Renal cortex interstitium (tissue), 11 donors: Measurements from ENCODE around the gene TINCR. TPM values are rescaled to one million over a fixed set of nuclear protein-coding genes. Genes with fewer than 3 reads are reported as not detected.

Experiments used
- DNase-seq, 11 donors: peaks; one replicate each; pipeline ENCODE4 v3.0.0-alpha.2; 2013; ENCODE audit warnings: low read depth in 9 of 11, low spot score in 4 of 11; ENCODE audit errors: extremely low read depth in 1 of 11
- polyA plus RNA-seq, 3 donors: library from polyadenylated mRNA; unstranded; fragments of 120-200 nt; gene quantifications; one replicate each; pipeline ENCODE4 v1.2.1, GENCODE V29; 2013; ENCODE audit not compliant: insufficient read length in 3 of 3

Gene TINCR
- polyA plus RNA-seq, 3 donors = 0.49 to 1.0 (median 0.65) TPM

DNA sequence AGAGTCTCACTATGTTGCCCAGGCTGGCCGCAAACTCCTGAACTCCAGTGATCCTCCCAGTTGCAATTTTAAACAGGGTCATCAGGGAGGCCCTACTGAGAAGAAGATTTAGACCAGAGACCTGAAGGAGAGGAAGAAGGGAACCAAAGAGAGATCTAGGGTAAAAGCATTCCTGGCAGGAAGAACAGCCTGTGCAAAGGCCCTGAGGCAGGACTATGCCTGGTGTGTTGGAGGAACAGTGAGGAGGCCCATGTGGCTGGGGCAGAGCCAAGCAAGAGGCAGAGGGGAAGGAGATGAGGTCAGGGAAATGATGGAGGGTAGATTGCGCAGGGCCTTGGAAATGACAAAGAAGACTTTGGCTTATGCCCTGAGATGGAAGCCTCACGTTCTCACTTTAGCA lies 34.5 kb downstream of the TINCR start:
- no peak for DNase-seq

DNA sequence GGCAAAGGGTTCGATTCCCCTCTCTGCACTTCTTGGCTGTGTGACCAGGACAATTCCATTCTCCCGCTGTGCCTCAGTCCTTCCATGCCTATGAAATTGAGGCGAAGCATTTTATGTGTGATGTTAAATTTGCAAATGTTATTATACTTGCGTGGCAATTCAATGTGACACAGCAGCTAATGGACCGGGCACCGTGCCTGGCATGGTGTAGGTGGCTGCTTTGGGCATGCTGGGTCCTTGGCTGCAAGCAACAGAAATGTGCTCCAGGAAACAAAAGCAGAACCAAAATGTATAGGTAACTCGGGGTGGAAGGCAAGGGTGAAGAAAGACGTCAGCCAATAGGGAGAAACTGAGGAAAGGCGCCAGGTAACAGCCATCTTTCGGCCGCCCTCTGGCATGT lies 37.1 kb downstream of the TINCR start:
- no peak for DNase-seq

DNA sequence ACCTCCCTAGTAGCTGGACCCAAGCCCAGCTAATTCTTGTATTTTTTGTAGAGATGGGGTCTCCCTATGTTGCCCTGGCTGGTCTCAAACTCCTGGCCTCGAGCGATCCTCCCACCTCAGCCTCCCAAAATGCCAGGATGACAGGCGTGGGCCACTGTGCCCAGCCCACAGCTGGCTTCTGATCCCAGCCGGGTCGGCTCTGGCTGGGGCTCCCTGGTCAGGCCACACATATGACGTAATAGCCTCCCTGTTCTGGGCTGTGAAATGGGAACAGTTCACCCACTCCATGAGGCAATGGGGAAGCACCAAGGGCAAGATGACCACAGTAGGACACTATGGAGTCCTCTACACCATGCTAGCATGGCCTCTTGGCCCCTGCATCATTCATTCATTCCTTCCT lies 41.1 kb downstream of the TINCR start:
- DNase-seq = no peak

DNA sequence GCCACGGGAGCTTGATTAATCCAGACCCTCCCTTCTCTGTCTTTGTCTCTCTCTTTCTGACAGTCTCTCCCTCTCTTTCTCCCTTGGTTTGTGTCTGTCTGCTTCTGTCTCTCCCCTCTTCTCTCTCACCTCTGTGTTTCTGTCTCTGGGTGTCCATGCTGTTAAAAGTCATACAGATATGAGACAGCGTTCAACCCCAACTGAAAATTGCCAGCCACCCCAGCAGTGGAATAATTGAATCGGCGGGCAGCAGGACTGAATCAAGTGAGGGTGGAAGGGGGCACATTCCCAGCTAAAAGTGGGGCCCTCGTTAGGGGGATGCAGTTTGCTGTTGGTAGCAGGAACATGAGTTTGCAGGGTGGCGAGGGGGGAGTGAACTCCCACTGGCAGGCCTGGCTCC lies 43.7 kb downstream of the TINCR start:
- no peak for DNase-seq

DNA sequence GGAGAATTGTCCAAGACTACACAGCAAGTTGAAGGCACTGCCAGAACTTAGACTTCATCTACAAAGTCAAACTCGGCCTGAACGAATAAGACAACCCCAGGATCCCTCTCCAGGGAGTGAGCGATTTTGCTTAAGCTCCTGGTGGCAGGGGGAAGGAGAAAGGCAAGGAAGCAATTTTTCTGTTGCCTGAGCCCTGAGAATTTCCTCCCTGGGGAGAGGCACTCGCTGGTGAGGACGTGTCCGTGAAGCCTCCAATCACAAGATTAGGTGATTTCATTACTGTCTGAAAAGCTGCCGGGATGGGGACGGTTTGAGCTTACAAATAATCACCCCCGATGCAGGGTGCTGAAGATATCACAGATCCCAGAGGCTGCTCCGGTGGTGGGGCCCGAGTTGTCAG lies 45.6 kb downstream of the TINCR start:
- no peak for DNase-seq

DNA sequence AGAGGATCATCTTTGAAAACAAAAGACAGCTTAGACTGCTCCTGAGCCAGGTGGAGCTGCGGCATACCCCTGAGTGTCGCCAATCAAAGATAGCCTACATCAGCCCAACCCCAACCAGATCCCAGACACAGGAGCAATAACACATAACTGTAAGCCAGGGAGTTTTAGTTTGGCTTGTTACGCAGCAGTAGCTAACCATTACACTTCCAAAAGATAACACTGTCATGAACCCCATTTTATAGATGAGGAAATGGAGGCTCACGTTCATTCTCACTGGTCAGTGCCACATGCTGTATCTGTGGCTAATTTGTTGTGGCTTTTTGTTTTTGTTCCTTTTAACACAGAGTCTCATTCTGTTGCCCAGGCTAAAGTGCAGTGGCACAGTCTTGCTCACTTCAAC lies 47.3 kb downstream of the TINCR start:
- no peak for DNase-seq

DNA sequence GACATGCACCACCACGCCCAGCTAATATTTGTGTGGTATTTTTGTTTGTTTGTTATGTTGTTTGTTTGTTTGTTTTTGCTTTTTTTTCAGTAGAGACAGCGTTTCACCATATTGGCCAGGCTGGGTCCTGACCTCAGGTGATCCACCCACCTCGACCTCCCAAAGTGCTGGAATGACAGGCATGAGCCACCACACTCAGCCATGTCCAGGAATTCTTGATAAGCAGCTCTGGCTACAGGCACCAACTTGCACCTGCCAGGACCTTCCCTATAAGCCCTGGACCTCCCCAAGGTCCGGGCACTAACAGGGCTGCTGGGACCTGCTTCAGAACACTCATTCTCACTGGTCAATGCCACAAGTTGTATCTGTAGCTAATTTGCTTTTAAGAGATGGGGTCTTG lies 48.7 kb downstream of the TINCR start:
- no peak for DNase-seq

DNA sequence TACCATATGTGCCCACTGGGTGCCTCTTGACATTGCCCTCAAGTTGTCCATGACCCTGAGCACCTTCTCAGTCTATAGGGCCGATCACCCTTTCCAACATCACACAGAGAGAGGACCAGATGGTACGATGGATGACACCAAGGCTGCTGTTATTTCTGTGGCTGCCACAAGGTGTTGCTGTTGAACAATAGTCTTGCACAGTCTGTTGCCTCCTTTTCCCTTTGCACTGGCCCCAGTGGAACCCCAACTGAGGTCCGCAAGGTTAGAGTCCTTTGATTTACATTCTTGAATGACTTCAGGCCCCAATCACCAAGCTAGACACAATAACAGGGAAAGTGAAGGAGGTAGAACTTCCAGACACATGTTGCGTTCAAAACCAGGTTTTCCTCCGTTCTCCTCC lies 52.0 kb downstream of the TINCR start:
- no peak for DNase-seq

DNA sequence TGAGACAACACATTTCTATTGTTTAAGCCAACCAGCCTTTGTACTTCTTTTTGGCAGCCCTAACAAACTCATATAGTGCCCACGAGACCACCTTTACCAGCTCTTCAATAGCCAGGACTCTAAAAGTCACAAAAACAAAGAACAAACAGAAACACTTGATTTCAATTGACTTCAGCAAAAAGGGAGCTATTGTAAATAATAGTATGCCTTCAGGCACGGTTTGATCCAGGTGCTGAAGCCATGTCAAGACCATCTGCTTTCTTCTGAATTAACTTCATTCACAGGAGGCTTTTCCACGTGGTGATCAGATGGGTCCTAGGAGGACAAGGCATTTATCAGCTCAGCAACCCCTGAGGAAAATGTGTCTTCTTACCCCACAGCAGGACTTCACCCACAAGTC lies 53.8 kb downstream of the TINCR start:
- DNase-seq = no peak

DNA sequence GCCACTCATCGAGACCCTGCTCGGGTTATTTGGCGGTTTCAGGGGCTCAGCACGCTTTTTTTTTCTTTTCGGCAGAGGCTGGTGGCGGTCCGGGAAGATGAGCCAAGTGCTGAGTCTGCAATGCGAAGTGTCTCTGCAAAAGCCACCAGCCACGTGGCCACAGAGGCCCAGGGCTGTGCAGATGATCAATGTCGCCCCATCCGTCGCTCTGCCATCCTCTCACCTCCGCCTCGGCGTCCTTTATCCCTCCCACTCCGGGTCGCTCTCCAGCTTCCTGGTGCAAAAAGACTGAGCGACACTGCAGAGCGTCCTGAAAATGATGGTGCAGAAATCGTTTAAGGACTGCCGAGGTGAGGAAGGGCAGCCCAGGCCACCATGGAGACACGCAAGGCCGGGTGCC lies 55.0 kb downstream of the TINCR start:
- no peak for DNase-seq

Other genes starting within 250 kb of the TINCR start
- 10 to 100 TPM; 54.2 to 79.6 (median 77.7) TPM for gene PTPRS, start 227.1 kb downstream of the TINCR start, polyA plus RNA-seq
- not detected for gene ZNRF4, start 112.5 kb downstream of the TINCR start, polyA plus RNA-seq
- 100 to 1,000 TPM in 1 of 3 donors, 10 to 100 TPM in 2; 77.7 to 108 (median 84.4) TPM for gene SAFB2, start 54.8 kb upstream of the TINCR start, polyA plus RNA-seq
- gene SAFB, start 55.1 kb upstream of the TINCR start, polyA plus RNA-seq = 100 to 1,000 TPM; 152 to 176 (median 154) TPM
- gene MICOS13, start 112.6 kb upstream of the TINCR start, polyA plus RNA-seq = 10 to 100 TPM; 26.1 to 53.3 (median 45.5) TPM
- gene HSD11B1L, start 113.1 kb upstream of the TINCR start, polyA plus RNA-seq = 10 to 100 TPM in 2 of 3 donors, 1 to 10 TPM in 1; 8.2 to 14.0 (median 12.0) TPM
- 1,000 to 10,000 TPM in 1 of 3 donors, 100 to 1,000 TPM in 2; 596 to 1,019 (median 781) TPM for gene RPL36, start 122.3 kb upstream of the TINCR start, polyA plus RNA-seq
- 10 to 100 TPM; 44.3 to 75.0 (median 68.9) TPM for gene LONP1, start 152.2 kb upstream of the TINCR start, polyA plus RNA-seq
- gene CATSPERD, start 152.7 kb upstream of the TINCR start, polyA plus RNA-seq = not detected
- gene PRR22, start 216.8 kb upstream of the TINCR start, polyA plus RNA-seq = 1 to 10 TPM; 2.4 to 5.0 (median 2.5) TPM
- 10 to 100 TPM; 21.2 to 35.0 (median 31.2) TPM for gene DUS3L, start 223.2 kb upstream of the TINCR start, polyA plus RNA-seq
- gene NRTN, start 237.1 kb upstream of the TINCR start, polyA plus RNA-seq = 1 to 10 TPM; 2.3 to 3.8 (median 3.6) TPM